ENCODE measurements around the gene SOAT2.
A peak's percentile ranks its signal among the peaks of the same experiment; 100 is the strongest.

The SOAT2 gene, protein sequence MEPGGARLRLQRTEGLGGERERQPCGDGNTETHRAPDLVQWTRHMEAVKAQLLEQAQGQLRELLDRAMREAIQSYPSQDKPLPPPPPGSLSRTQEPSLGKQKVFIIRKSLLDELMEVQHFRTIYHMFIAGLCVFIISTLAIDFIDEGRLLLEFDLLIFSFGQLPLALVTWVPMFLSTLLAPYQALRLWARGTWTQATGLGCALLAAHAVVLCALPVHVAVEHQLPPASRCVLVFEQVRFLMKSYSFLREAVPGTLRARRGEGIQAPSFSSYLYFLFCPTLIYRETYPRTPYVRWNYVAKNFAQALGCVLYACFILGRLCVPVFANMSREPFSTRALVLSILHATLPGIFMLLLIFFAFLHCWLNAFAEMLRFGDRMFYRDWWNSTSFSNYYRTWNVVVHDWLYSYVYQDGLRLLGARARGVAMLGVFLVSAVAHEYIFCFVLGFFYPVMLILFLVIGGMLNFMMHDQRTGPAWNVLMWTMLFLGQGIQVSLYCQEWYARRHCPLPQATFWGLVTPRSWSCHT

GRCh38 chr12:53102883-53103807 is at the start of gene SOAT2:
Gene SOAT2, plus strand, starts transcription at chr12:53103486. Its CDS starts 92 bp downstream, at chr12:53103578.
- no peak within 1 kb of the TSS for H3K4me3 ChIP-seq (ENCODE audit: low read depth in 1 of 5, low read length in 5 of 5)
- H3K4me1 ChIP-seq (ENCODE audit: control insufficient read depth in 5 of 5, insufficient read depth in 5 of 5, low read length in 5 of 5): peaks cover 7 to 31% (median 25%) of the 10 kb centered on the region in 5 donors
- no peak within 1 kb of the TSS for H3K27ac ChIP-seq (ENCODE audit: low read depth, low read length)
- H3K9ac ChIP-seq (ENCODE audit: low read length in 5 of 5): peak within 1 kb of the TSS in 1 of 5 donors; percentile 48
- H3K27me3 ChIP-seq (ENCODE audit: control insufficient read depth in 5 of 5, insufficient read depth in 4 of 5, low read length in 5 of 5): no peaks in the 10 kb centered on the region
- no peaks in the 10 kb centered on the region for H3K9me3 ChIP-seq (ENCODE audit: control insufficient read depth in 5 of 5, low read length in 5 of 5)
- peaks cover 0 to 16% (median 4%) of the 10 kb centered on the region in 5 donors for H3K36me3 ChIP-seq (ENCODE audit: control insufficient read depth in 5 of 5, insufficient read depth in 5 of 5, low read length in 5 of 5)

DNA sequence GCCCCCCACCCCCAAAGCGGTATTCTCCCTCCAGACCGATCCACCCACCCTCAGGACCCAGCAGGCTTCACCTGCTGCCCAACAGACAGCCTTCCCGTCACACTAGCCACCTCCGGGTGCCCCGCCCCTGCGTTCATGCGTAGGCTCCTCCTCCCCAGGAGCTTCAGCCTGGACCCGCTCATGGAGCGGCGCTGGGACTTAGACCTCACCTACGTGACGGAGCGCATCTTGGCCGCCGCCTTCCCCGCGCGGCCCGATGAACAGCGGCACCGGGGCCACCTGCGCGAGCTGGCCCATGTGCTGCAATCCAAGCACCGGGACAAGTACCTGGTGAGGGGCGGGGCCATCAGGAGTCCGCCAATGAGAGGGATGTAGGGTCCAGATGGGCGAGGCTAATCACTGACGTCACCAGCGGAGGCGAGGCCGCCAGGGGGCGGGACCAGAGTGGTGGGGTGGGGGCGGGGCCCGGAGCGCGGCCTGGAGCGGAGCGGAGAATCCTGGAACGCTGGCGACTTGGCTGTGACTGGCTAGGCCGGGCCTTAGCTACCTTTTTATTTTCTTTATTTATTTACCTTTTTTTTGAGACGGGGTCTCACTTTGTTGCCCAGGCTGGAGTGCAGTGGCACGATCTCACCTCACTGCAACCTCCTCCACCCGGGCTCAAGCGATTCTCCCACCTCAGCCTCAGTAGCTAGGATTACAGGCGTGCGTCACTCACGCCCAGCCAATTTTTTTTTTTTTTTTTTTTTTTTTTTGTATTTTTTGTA is 49.0 kb upstream of the SOAT2 start:
- peaks cover 3 to 65% (median 54%) of the 10 kb centered on the region in 5 donors for H3K36me3 ChIP-seq (ENCODE audit: control insufficient read depth in 5 of 5, insufficient read depth in 5 of 5, low read length in 5 of 5)
- H3K4me1 ChIP-seq (ENCODE audit: control insufficient read depth in 5 of 5, insufficient read depth in 5 of 5, low read length in 5 of 5): peaks cover 21 to 65% (median 63%) of the 10 kb centered on the region in 5 donors
- no peaks in the 10 kb centered on the region for H3K9me3 ChIP-seq (ENCODE audit: control insufficient read depth in 5 of 5, low read length in 5 of 5)
- H3K27ac ChIP-seq (ENCODE audit: low read depth, low read length): peak overlapping the region; percentile 99
- peaks cover 0 to 2% (median 0%) of the 10 kb centered on the region in 5 donors for H3K27me3 ChIP-seq (ENCODE audit: control insufficient read depth in 5 of 5, insufficient read depth in 4 of 5, low read length in 5 of 5)
- H3K9ac ChIP-seq (ENCODE audit: low read length in 5 of 5): peak overlapping the region in 4 of 5 donors; percentile 16 to 62 (median 56)
- peak overlapping the region in 4 of 5 donors; percentile 27 to 65 (median 48) for H3K4me3 ChIP-seq (ENCODE audit: low read depth in 1 of 5, low read length in 5 of 5)

DNA sequence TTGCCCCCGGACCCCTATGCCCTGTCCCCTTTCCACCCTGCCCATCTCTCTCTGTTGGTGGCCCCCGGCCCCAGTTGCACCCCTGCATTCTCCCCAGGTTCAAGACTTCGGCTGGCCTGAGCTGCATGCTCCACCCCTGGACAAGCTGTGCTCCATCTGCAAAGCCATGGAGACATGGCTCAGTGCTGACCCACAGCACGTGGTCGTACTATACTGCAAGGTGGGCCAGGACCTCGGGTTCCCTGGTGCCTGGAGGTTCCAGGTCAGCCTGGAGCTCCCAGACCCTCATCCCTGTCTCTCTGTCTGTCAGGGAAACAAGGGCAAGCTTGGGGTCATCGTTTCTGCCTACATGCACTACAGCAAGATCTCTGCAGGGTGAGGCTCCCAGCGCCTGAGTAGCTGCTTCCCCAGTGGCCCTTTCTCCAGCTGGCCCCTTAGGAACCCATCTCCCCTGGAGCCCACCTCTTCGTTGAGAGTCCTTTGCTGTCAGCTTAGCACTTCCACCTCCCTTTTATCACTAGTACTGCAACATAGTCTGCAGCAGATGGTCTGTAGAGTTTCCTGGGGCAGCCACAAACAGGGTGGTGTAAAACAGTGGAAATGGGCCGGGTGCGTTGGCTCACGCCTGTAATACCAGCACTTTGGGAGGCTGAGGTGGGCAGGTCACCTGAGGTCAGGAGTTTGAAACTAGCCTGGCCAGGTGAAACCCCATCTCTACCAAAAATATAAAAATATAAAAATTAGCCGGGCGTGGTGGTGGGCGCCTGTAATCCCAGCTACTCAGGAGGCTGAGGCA is 47.6 kb upstream of the SOAT2 start:
- H3K9me3 ChIP-seq (ENCODE audit: control insufficient read depth in 5 of 5, low read length in 5 of 5): no peaks in the 10 kb centered on the region
- peak overlapping the region; percentile 99 for H3K27ac ChIP-seq (ENCODE audit: low read depth, low read length)
- peaks cover 3 to 79% (median 68%) of the 10 kb centered on the region in 5 donors for H3K36me3 ChIP-seq (ENCODE audit: control insufficient read depth in 5 of 5, insufficient read depth in 5 of 5, low read length in 5 of 5)
- H3K27me3 ChIP-seq (ENCODE audit: control insufficient read depth in 5 of 5, insufficient read depth in 4 of 5, low read length in 5 of 5): no peaks in the 10 kb centered on the region
- H3K9ac ChIP-seq (ENCODE audit: low read length in 5 of 5): no peak overlapping the region
- H3K4me1 ChIP-seq (ENCODE audit: control insufficient read depth in 5 of 5, insufficient read depth in 5 of 5, low read length in 5 of 5): peaks cover 16 to 67% (median 62%) of the 10 kb centered on the region in 5 donors
- H3K4me3 ChIP-seq (ENCODE audit: low read depth in 1 of 5, low read length in 5 of 5): no peak overlapping the region

- no peaks in the 10 kb centered on the region for H3K27me3 ChIP-seq (ENCODE audit: control insufficient read depth in 5 of 5, insufficient read depth in 4 of 5, low read length in 5 of 5)
- peaks cover 3 to 84% (median 74%) of the 10 kb centered on the region in 5 donors for H3K36me3 ChIP-seq (ENCODE audit: control insufficient read depth in 5 of 5, insufficient read depth in 5 of 5, low read length in 5 of 5)
- H3K4me1 ChIP-seq (ENCODE audit: control insufficient read depth in 5 of 5, insufficient read depth in 5 of 5, low read length in 5 of 5): peaks cover 12 to 67% (median 62%) of the 10 kb centered on the region in 5 donors
These were observed 47.0 kb upstream of the SOAT2 start for GRCh38 chr12:53056296-53056695.

DNA sequence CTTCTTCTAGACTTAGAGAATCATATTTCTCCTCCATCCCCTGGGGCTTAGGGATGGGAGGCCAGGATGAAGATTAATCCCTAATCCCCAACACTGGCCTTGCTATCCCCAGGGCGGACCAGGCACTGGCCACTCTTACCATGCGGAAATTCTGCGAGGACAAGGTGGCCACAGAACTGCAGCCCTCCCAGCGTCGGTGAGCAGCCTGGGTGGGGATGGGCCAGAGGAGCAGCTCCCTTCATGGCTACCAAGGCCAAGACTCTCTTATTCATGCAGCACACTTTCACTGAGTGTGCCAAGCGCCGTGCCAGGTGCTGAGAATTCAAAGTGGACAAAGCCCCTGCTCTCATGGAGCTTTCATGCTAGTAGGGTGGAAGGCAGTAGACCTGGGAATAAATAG is 46.4 kb upstream of the SOAT2 start:
- no peaks in the 10 kb centered on the region for H3K9me3 ChIP-seq (ENCODE audit: control insufficient read depth in 5 of 5, low read length in 5 of 5)
- no peak overlapping the region for H3K4me3 ChIP-seq (ENCODE audit: low read depth in 1 of 5, low read length in 5 of 5)
- no peak overlapping the region for H3K27ac ChIP-seq (ENCODE audit: low read depth, low read length)
- no peak overlapping the region for H3K9ac ChIP-seq (ENCODE audit: low read length in 5 of 5)
- no peaks in the 10 kb centered on the region for H3K27me3 ChIP-seq (ENCODE audit: control insufficient read depth in 5 of 5, insufficient read depth in 4 of 5, low read length in 5 of 5)
- peaks cover 9 to 67% (median 62%) of the 10 kb centered on the region in 5 donors for H3K4me1 ChIP-seq (ENCODE audit: control insufficient read depth in 5 of 5, insufficient read depth in 5 of 5, low read length in 5 of 5)
- peaks cover 3 to 85% (median 75%) of the 10 kb centered on the region in 5 donors for H3K36me3 ChIP-seq (ENCODE audit: control insufficient read depth in 5 of 5, insufficient read depth in 5 of 5, low read length in 5 of 5)

More at GRCh38 chr12:53056296-53056695, 47.0 kb upstream of the SOAT2 start:
- Histone ChIP-seq H3K4me3 (ENCODE audit: low read depth in 1 of 5, low read length in 5 of 5) (no peak overlapping the region), H3K9ac (ENCODE audit: low read length in 5 of 5) (no peak overlapping the region), H3K27ac (ENCODE audit: low read depth, low read length) (no peak overlapping the region), H3K9me3 (ENCODE audit: control insufficient read depth in 5 of 5, low read length in 5 of 5) (no peaks in the 10 kb centered on the region)

DNA sequence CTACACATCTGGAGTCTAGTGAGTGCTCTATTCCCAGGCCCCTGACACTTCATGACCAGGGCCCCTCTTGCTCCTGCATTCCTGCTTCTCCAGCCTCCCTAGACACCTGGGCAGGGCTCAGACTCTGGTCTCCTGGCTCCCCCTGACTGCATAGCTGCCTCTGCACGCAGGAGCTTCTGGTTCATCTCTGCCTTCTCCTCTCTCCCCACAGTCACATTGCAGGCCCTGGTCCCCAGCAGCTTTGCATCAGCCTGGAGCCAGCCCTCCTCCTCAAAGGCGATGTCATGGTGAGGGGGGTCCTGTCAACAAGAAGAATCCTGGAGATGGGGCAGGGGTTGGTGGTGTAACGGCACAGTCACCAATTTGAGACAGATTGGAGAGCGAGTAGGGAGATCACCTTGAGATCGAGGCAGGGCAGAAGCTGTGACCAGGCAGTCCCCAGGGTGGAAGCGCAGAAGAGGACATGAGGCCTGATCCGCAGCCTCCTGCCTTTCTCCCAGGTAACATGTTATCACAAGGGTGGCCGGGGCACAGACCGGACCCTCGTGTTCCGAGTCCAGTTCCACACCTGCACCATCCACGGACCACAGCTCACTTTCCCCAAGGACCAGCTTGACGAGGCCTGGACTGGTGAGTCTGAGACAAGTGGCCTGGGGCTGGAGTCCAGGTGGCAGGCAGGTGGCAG is 45.3 kb upstream of the SOAT2 start:
- H3K36me3 ChIP-seq (ENCODE audit: control insufficient read depth in 5 of 5, insufficient read depth in 5 of 5, low read length in 5 of 5): peaks cover 3 to 91% (median 81%) of the 10 kb centered on the region in 5 donors
- no peak overlapping the region for H3K9ac ChIP-seq (ENCODE audit: low read length in 5 of 5)
- H3K9me3 ChIP-seq (ENCODE audit: control insufficient read depth in 5 of 5, low read length in 5 of 5): no peaks in the 10 kb centered on the region
- H3K27ac ChIP-seq (ENCODE audit: low read depth, low read length): no peak overlapping the region
- H3K4me1 ChIP-seq (ENCODE audit: control insufficient read depth in 5 of 5, insufficient read depth in 5 of 5, low read length in 5 of 5): peaks cover 10 to 67% (median 63%) of the 10 kb centered on the region in 5 donors
- no peak overlapping the region for H3K4me3 ChIP-seq (ENCODE audit: low read depth in 1 of 5, low read length in 5 of 5)
- H3K27me3 ChIP-seq (ENCODE audit: control insufficient read depth in 5 of 5, insufficient read depth in 4 of 5, low read length in 5 of 5): no peaks in the 10 kb centered on the region

DNA sequence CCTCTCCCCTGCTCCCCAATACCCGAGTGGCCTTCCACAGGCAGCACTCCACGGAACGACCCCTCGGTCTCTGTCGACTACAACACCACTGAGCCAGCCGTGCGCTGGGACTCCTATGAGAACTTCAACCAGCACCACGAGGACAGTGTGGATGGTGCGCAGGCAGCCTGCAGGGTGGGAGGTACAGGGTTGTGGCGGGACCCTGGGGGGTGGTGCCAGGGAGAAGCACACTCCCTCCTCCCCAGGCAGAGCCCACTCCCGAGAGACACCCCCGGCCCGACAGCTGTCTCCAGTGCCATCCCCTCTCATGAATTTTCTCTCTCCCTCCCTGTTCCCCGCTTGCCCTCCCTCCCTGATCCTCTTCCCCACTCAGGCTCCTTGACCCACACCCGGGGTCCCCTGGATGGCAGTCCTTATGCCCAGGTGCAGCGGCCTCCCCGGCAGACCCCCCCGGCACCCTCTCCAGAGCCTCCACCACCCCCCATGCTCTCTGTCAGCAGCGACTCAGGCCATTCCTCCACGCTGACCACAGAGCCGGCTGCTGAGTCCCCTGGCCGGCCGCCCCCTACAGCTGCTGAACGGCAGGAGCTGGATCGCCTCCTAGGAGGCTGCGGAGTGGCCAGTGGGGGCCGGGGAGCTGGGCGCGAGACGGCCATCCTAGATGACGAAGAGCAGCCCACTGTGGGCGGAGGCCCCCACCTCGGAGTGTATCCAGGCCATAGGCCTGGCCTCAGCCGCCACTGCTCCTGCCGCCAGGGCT is 44.4 kb upstream of the SOAT2 start:
- Histone ChIP-seq H3K27me3 (ENCODE audit: control insufficient read depth in 5 of 5, insufficient read depth in 4 of 5, low read length in 5 of 5) (no peaks in the 10 kb centered on the region), H3K9me3 (ENCODE audit: control insufficient read depth in 5 of 5, low read length in 5 of 5) (no peaks in the 10 kb centered on the region), H3K9ac (ENCODE audit: low read length in 5 of 5) (no peak overlapping the region), H3K36me3 (ENCODE audit: control insufficient read depth in 5 of 5, insufficient read depth in 5 of 5, low read length in 5 of 5) (peaks cover 3 to 90% (median 87%) of the 10 kb centered on the region in 5 donors), H3K4me1 (ENCODE audit: control insufficient read depth in 5 of 5, insufficient read depth in 5 of 5, low read length in 5 of 5) (peaks cover 15 to 67% (median 63%) of the 10 kb centered on the region in 5 donors), H3K27ac (ENCODE audit: low read depth, low read length) (no peak overlapping the region), H3K4me3 (ENCODE audit: low read depth in 1 of 5, low read length in 5 of 5) (no peak overlapping the region)

DNA sequence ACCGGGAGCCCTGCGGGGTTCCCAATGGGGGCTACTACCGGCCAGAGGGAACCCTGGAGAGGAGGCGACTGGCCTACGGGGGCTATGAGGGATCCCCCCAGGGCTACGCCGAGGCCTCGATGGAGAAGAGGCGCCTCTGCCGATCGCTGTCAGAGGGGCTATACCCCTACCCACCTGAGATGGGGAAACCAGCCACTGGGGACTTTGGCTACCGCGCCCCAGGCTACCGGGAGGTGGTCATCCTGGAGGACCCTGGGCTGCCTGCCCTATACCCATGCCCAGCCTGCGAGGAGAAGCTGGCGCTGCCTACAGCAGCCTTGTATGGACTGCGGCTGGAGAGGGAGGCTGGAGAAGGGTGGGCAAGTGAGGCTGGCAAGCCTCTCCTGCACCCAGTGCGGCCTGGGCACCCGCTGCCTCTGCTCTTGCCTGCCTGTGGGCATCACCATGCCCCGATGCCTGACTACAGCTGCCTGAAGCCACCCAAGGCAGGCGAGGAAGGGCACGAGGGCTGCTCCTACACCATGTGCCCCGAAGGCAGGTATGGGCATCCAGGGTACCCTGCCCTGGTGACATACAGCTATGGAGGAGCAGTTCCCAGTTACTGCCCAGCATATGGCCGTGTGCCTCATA is 43.7 kb upstream of the SOAT2 start:
- H3K36me3 ChIP-seq (ENCODE audit: control insufficient read depth in 5 of 5, insufficient read depth in 5 of 5, low read length in 5 of 5): peaks cover 3 to 94% (median 91%) of the 10 kb centered on the region in 5 donors
- H3K9ac ChIP-seq (ENCODE audit: low read length in 5 of 5): no peak overlapping the region
- no peak overlapping the region for H3K27ac ChIP-seq (ENCODE audit: low read depth, low read length)
- no peaks in the 10 kb centered on the region for H3K27me3 ChIP-seq (ENCODE audit: control insufficient read depth in 5 of 5, insufficient read depth in 4 of 5, low read length in 5 of 5)
- no peak overlapping the region for H3K4me3 ChIP-seq (ENCODE audit: low read depth in 1 of 5, low read length in 5 of 5)
- H3K4me1 ChIP-seq (ENCODE audit: control insufficient read depth in 5 of 5, insufficient read depth in 5 of 5, low read length in 5 of 5): peaks cover 21 to 69% (median 64%) of the 10 kb centered on the region in 5 donors
- no peaks in the 10 kb centered on the region for H3K9me3 ChIP-seq (ENCODE audit: control insufficient read depth in 5 of 5, low read length in 5 of 5)
